ENCODE results near the gene CHAC2.

CHAC2 gene

GRCh38 chr2:53770264-53770663 is 2.7 kb downstream of the CHAC2 start:
- TF ChIP-seq FOXP2 (optimal IDR thresholded peaks at IDR 0.05; ENCODE audit: borderline replicate concordance, extremely low read depth, extremely low read length, insufficient read depth) (no peak), POLR2AphosphoS5 (IDR thresholded peaks at IDR 0.05; ENCODE audit: low read depth, low read length) (no peak), SIN3A (IDR thresholded peaks at IDR 0.05; ENCODE audit: borderline replicate concordance, insufficient read depth, low read length) (no peak), TAF1 (IDR thresholded peaks at IDR 0.05; ENCODE audit: borderline replicate concordance, insufficient read depth, low read length) (no peak), REST (IDR thresholded peaks at IDR 0.05; ENCODE audit: insufficient read depth in 1 of 2, low read depth in 2 of 2, low read length in 2 of 2) (no peak)

DNA sequence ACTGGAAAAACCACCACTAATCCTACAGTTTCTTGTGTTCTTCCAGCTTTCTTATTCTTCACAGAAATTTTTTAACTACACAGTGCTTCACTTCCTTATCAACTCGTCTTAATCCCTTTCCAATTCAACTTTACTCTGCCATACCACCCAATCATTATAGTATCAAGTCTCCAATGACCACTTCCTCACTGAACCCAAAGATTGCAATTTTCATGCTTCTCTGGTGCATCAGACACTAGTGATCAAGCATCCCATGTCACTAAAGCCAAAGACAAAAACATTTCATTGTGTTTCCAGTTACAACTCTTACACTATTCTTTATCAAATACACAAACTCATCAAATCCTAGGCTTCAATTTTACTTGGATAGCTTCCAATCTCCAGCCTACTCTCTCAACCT is 9.5 kb downstream of the CHAC2 start:
- TF ChIP-seq FOXP2 (optimal IDR thresholded peaks at IDR 0.05; ENCODE audit: borderline replicate concordance, extremely low read depth, extremely low read length, insufficient read depth): no peak
- no peak for TF ChIP-seq POLR2AphosphoS5 (IDR thresholded peaks at IDR 0.05; ENCODE audit: low read depth, low read length)
- no peak for TF ChIP-seq SIN3A (IDR thresholded peaks at IDR 0.05; ENCODE audit: borderline replicate concordance, insufficient read depth, low read length)
- TF ChIP-seq TAF1 (IDR thresholded peaks at IDR 0.05; ENCODE audit: borderline replicate concordance, insufficient read depth, low read length): no peak
- no peak for TF ChIP-seq REST (IDR thresholded peaks at IDR 0.05; ENCODE audit: insufficient read depth in 1 of 2, low read depth in 2 of 2, low read length in 2 of 2)

DNA sequence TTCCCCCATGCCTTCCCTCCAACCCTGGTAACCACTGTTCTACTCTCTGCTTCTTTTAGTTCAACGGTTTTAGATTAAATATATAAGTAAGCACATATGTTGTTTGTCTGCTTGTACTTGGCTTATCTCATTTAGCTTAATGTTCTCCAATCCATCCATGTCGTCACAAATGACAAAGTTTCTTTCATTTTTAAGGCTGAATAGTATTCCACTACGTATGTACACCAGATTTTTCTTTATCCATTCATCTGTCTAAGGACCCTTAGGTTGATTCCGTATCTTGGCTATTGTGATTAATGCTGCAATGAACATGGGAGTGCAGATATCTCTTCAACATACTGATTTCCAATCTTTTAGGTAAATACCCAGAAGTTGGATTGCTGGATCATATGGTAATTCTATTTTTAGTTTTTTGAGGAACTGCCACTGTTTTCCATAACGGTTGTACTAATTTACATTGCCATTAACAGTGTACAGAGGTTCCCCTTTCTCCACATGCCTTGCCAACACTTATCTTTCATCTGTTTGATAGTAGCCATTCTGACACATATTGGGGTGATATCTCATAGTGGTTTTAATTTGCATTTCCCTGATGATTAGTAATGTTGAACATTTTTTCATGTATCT is 11.0 kb downstream of the CHAC2 start:
- TF ChIP-seq REST (IDR thresholded peaks at IDR 0.05; ENCODE audit: insufficient read depth in 1 of 2, low read depth in 2 of 2, low read length in 2 of 2): no peak
- no peak for TF ChIP-seq TAF1 (IDR thresholded peaks at IDR 0.05; ENCODE audit: borderline replicate concordance, insufficient read depth, low read length)
- no peak for TF ChIP-seq FOXP2 (optimal IDR thresholded peaks at IDR 0.05; ENCODE audit: borderline replicate concordance, extremely low read depth, extremely low read length, insufficient read depth)
- TF ChIP-seq POLR2AphosphoS5 (IDR thresholded peaks at IDR 0.05; ENCODE audit: low read depth, low read length): no peak
- no peak for TF ChIP-seq SIN3A (IDR thresholded peaks at IDR 0.05; ENCODE audit: borderline replicate concordance, insufficient read depth, low read length)

GRCh38 chr2:53780056-53780455 is 12.5 kb downstream of the CHAC2 start:
- TF ChIP-seq SIN3A (IDR thresholded peaks at IDR 0.05; ENCODE audit: borderline replicate concordance, insufficient read depth, low read length) (no peak), FOXP2 (optimal IDR thresholded peaks at IDR 0.05; ENCODE audit: borderline replicate concordance, extremely low read depth, extremely low read length, insufficient read depth) (no peak)

DNA sequence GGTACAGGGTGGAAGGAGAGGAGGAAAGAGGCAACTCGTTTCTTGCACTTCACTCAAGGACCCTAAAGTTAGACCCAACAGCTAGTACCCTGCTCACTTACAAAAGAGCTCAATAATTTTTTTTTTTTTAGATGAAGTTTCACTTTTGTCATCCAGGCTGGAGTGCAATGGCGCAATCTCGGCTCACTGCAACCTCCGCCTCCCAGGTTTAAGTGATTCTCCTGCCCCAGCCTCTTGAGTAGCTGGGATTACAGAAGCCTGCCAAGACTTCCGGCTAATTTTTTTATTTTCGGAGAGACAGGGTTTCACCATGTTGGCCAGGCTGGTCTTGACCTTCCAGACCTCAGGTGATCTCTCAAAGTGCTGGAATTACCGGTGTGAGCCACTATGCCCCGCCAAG is 15.1 kb downstream of the CHAC2 start:
- TF ChIP-seq SIN3A (IDR thresholded peaks at IDR 0.05; ENCODE audit: borderline replicate concordance, insufficient read depth, low read length) (no peak), TAF1 (IDR thresholded peaks at IDR 0.05; ENCODE audit: borderline replicate concordance, insufficient read depth, low read length) (no peak), POLR2AphosphoS5 (IDR thresholded peaks at IDR 0.05; ENCODE audit: low read depth, low read length) (no peak), FOXP2 (optimal IDR thresholded peaks at IDR 0.05; ENCODE audit: borderline replicate concordance, extremely low read depth, extremely low read length, insufficient read depth) (no peak), REST (IDR thresholded peaks at IDR 0.05; ENCODE audit: insufficient read depth in 1 of 2, low read depth in 2 of 2, low read length in 2 of 2) (no peak)

Measured in PFSK-1 (cell line).